K562 (cell line): ENCODE results near the gene CDC5L.

Source experiments
- CBFB ChIP-seq: sonication (generic); formaldehyde crosslinking; IDR thresholded peaks from 2 replicates; pipeline ENCODE4 v1.4.0; 2020; ENCODE audit warnings: mild to moderate bottlenecking, missing genetic modification reagents
- EZH2 ChIP-seq: IDR thresholded peaks from 2 replicates; pipeline ENCODE4 v1.6.1; 2012; ENCODE audit warnings: low read depth, mild to moderate bottlenecking, inconsistent platforms, low read length, borderline replicate concordance
- GABPB1 ChIP-seq: sonication (generic); formaldehyde crosslinking; IDR thresholded peaks from 2 replicates; pipeline ENCODE4 v1.8.0; 2022; ENCODE audit warnings: mild to moderate bottlenecking, missing genetic modification reagents
- NFYB ChIP-seq: IDR thresholded peaks from 2 replicates; pipeline ENCODE4 v1.6.1; 2011; ENCODE audit warnings: mild to moderate bottlenecking, moderate library complexity; ENCODE audit not compliant: insufficient read length; ENCODE audit errors: extremely low read depth
- SIRT6 ChIP-seq: IDR thresholded peaks from one replicate; pipeline ENCODE4 v1.6.1; 2012; ENCODE audit warnings: low read depth, mild to moderate bottlenecking, control low read depth, inconsistent platforms, low read length, moderate library complexity
- ZHX1 ChIP-seq: fragments of 150-350 bp; conservative IDR thresholded peaks from 2 replicates; pipeline ENCODE4 v1.6.1; 2014; ENCODE audit warnings: low read length
- TF ChIP-seq, protein P1 (sequence below), 3 experiments: IDR thresholded peaks in 2 of 3; conservative IDR thresholded peaks in 1 of 3; 2 replicates each; pipeline ENCODE4 v1.5.1; 2011 to 2012; ENCODE audit warnings: low read length in 3 of 3, mild to moderate bottlenecking in 3 of 3, control low read depth in 2 of 3, improper control_type of control experiment in 1 of 3, inconsistent platforms in 1 of 3, low read depth in 1 of 3, mixed read lengths in 1 of 3, moderate library complexity in 1 of 3; ENCODE audit not compliant: insufficient read depth in 2 of 3

DNA sequence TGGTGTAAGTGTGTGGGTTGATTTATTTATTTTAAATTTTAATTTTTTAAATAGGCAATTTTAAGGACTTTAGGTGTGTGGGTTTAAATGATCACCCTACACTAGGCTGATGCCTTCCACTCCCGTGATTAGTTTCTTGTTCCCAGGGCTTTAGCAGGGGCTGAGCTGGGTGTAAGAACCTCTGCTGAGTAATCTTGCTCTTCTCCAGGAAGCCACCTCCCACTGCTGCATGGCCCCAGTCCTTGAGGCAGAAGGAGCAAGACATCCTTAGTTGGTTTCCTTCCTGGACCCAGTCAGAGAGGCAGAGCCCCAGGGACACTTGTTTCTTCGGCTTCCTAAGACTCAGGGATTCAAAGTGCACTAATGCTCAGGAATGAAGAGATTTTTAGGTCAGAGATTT, 19.8 kb upstream of the CDC5L start:
- TF ChIP-seq, protein P1, sequence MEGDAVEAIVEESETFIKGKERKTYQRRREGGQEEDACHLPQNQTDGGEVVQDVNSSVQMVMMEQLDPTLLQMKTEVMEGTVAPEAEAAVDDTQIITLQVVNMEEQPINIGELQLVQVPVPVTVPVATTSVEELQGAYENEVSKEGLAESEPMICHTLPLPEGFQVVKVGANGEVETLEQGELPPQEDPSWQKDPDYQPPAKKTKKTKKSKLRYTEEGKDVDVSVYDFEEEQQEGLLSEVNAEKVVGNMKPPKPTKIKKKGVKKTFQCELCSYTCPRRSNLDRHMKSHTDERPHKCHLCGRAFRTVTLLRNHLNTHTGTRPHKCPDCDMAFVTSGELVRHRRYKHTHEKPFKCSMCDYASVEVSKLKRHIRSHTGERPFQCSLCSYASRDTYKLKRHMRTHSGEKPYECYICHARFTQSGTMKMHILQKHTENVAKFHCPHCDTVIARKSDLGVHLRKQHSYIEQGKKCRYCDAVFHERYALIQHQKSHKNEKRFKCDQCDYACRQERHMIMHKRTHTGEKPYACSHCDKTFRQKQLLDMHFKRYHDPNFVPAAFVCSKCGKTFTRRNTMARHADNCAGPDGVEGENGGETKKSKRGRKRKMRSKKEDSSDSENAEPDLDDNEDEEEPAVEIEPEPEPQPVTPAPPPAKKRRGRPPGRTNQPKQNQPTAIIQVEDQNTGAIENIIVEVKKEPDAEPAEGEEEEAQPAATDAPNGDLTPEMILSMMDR (IDR thresholded peaks at IDR 0.05 in 2 of 3, conservative IDR thresholded peaks at IDR 0.05 in 1 of 3; ENCODE audit: insufficient read depth in 2 of 3, low read depth in 1 of 3, low read length in 3 of 3): no peak
- TF ChIP-seq NFYB (no peak), EZH2 (no peak), CBFB (no peak), SIRT6 (no peak), ZHX1 (no peak), GABPB1 (CRISPR knock-in tag) (no peak)
